GDM1 (cell line): ENCODE results near the gene EPHA8.

Source experiments
- DNase-seq: peaks from one replicate; lab custom pipeline; 2025; lab: John Stamatoyannopoulos, UW

The EPHA8 gene

DNA sequence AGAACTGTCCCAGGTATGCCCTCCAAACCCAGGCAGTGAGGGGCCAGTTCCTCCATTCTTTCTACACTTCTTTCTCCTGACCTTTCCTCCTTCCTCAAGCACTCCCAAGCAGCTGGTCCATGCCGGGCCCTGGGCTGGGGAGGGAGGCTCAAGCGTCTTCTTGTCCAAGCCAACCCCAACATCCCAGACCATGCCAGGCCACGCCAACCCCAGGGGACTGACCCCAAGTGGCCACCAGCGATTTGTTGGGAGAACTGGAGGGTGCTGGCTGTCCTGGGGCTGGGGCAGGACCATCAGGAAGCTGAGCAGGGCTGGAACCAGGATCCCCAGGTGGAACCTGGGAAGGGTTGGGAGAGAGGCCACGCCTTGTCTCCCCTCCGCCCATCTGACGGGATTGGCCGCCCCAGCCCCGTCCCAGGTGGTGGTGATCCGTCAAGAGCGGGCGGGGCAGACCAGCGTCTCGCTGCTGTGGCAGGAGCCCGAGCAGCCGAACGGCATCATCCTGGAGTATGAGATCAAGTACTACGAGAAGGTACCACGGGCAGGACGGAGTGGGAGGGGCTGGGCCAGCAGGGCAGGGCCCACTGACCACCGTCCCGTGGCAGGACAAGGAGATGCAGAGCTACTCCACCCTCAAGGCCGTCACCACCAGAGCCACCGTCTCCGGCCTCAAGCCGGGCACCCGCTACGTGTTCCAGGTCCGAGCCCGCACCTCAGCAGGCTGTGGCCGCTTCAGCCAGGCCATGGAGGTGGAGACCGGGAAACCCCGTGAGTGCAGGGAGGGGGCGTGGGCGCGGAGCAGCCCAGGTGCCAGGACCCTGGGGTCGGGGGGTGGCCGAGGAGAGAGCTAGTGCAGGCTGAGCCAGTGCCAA is 29.9 kb downstream of the EPHA8 start:
- no peak for DNase-seq

DNA sequence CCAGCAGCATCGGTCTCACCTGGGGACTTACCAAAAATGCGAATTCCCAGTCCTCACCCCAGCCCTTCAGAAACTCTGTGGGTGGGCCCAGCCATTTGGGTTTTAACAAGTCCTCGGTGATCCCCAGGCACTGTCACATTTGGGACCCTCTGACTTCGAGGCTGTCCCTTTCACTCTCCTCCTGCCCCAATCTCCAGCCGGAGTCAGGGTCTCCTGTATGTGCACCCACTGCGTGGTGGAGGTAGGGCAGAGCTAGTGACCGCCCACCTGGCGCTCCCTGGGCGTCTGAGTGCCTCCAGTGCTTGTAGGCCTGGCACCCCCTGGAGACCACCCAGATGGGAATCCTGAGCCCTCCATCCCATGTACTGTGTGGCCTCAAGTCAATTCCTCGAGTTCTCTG is 31.1 kb downstream of the EPHA8 start:
- DNase-seq: no peak

DNA sequence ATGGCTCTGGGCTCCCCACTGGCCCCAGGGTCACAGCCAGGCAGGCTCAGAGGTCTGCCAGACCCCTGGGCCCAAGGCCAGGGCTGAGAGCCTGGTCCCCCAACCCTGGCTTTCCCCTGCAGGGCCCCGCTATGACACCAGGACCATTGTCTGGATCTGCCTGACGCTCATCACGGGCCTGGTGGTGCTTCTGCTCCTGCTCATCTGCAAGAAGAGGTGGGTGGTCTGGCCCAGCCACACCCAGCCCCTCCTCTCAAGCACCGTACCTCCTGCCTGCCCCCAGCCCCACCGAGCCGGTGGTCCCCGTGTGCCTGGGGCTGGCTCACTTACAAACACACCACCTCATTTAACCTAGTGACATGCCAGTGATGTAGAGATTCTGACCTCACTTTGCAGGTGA is 31.8 kb downstream of the EPHA8 start:
- no peak for DNase-seq

GRCh38 chr1:22597301-22597965 is 34.1 kb downstream of the EPHA8 start:
- no peak for DNase-seq

GRCh38 chr1:22597996-22598395 is 34.7 kb downstream of the EPHA8 start:
- DNase-seq: no peak

GRCh38 chr1:22598736-22599135 is 35.4 kb downstream of the EPHA8 start:
- DNase-seq: no peak

- no peak for DNase-seq
Observed at GRCh38 chr1:22600071-22600816, 37.0 kb downstream of the EPHA8 start.

- DNase-seq: no peak
Observed at GRCh38 chr1:22600817-22601605, 37.7 kb downstream of the EPHA8 start.

DNA sequence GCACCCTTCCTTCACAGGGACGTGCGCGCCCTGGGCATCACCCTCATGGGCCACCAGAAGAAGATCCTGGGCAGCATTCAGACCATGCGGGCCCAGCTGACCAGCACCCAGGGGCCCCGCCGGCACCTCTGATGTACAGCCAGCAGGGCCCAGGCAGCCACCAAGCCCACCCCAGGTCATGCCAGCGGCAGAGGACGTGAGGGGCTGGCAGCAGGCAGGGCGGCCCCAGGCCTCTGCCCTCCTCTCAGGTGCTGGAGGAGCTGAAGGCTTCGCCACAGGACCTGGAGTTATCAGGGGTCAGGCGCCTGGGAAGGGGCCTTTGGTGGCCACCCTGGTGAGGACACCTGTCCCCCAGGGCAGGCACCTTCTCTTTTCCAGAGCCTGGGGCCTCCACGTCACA is 38.3 kb downstream of the EPHA8 start:
- no peak for DNase-seq

GRCh38 chr1:22602060-22602740 is 38.9 kb downstream of the EPHA8 start:
- DNase-seq: no peak

DNA sequence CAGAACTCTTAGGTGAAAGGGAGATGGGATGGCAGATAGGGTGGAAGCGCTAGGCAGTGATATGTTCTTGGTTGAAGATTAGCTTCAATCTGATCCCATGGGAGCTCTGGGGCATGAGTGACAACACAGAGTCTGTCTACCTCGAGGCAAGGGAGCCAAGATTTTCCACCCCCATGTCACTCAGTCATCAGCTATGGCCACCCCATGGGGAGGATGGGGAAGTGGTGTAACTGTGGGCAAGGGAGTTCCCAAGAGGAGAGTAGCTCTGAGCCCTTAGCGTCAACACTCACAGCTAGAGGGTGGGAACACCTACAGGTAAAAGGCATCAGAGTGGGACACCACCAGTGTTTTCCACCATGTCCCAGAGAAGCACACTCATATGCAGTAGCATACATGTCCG is 42.9 kb downstream of the EPHA8 start:
- DNase-seq: no peak

GRCh38 chr1:22607154-22607553 is 43.9 kb downstream of the EPHA8 start:
- no peak for DNase-seq

DNA sequence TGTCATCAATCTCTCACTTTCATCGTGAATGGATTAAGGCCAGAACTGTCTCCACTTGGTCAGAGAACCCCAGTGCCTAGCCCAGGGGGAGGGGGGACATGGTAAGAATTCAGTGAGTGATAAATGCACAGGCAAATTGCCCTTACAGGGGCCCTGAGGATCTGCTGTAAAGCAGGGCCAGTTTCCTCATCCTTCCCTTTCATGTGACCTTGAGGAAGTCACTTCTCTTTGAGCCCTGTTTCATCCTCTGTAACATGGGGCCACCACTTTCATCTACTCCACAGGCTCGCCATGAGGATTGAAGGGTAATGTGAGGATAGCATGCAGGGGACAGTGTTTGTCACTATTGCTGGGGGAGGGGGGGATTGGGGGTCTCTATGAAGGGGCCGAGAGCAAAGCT is 45.1 kb downstream of the EPHA8 start:
- DNase-seq: no peak

- DNase-seq: no peak
Observed at GRCh38 chr1:22609291-22609690, 46.0 kb downstream of the EPHA8 start.

- DNase-seq: peak; percentile 7
Observed at GRCh38 chr1:22611530-22611947, 48.2 kb downstream of the EPHA8 start.

DNA sequence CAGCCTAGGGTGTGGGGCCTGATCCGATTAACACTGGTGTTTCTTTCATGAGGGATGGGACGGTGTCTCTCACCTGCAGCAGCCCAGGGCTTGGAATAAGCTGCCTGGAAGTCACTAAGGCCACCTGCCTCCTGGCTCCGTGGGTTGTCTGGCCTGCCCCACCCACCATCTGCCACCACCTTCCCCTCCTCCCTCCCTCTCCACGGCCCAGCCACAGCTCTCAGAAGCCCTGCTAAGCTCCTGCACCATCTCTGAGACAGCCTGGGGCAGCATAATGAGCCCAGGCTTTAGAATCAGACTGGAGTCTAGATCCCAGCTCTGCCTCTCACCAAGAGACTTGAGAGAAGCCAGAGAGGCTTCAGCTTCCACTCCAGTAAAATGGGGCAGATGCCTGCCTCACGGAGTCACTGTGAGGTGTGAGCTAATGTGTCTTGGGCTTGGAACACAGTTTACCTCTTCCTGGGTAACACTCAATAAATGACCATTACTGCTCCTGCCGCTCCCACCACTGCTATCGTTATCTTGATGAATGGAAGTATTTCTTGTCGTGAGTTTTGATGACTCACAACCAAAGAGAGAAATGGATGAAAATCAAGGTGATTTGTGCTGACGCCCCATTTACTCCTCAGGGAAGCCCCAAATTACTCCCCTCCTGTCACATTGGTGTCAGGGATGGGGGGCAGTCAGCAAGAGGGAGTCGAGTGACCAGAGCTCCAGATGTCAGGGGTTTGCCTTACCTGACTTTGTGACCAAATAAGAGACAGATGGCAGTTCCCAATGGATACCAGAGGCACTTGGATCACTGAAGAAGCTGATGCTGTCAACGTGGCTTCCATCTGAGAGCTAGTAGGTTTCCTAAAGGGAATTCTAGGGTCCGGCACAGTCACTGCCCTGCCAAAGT is 49.6 kb downstream of the EPHA8 start:
- DNase-seq: no peak

GRCh38 chr1:22613572-22613918 is 50.3 kb downstream of the EPHA8 start:
- no peak for DNase-seq

- DNase-seq: no peak
Observed at GRCh38 chr1:22613951-22614350, 50.7 kb downstream of the EPHA8 start.

DNA sequence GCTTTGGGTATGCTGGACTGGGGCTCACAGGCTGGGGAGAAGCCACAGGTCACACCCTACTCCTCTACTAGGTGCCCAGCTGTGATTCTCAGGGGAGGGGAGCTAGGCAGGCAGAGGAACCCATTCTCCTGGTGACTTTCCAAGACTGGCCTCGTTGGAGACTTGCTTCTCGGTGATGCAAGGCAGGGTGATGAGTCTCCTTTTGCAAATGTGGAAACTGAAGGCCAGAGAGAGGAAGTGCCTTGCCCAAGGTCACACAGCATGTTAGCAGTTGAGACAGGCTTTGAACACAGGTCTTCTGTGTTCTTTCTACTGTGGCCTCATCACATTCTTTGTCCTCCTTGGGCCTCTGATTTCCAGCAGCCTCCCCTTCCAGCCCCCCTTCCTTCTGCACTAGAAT is 52.6 kb downstream of the EPHA8 start:
- no peak for DNase-seq

- no peak for DNase-seq
Observed at GRCh38 chr1:22616571-22616970, 53.3 kb downstream of the EPHA8 start.
